C4-2B (cell line): ENCODE data around the gene MAP3K7CL.

Experiments
- CTCF ChIP-seq: fragments of 450-650 bp; conservative IDR thresholded peaks from 2 replicates; pipeline ENCODE4 v1.5.1; 2017; ENCODE audit warnings: mild to moderate bottlenecking
- ZFX ChIP-seq: fragments of 450-650 bp; IDR thresholded peaks from 2 replicates; pipeline ENCODE4 v1.6.1; 2017

GRCh38 chr21:29163341-29164115 is 33.1 kb downstream of the MAP3K7CL start:
- TF ChIP-seq CTCF: no peak
- TF ChIP-seq ZFX: no peak
